Skeletal muscle satellite cell (primary cell): ENCODE results near the gene ZNF609.
"Not testable (repeated sequence)": the region's sequence is repeated elsewhere in the genome, so short reads cannot be mapped to it uniquely, and the experiment has no call there.

Experiments
- H3K27me3 ChIP-seq: 2 replicates; pipeline ENCODE4 v1.7.0; 2013; ENCODE audit warnings: low read length; ENCODE audit not compliant: control insufficient read depth, insufficient read depth
- H3K36me3 ChIP-seq: 2 replicates; pipeline ENCODE4 v1.7.0; 2013; ENCODE audit warnings: mild to moderate bottlenecking, control low read depth, low read length; ENCODE audit not compliant: insufficient read depth
- H3K4me1 ChIP-seq: 2 replicates; pipeline ENCODE4 v1.7.0; 2013; ENCODE audit warnings: low read length; ENCODE audit not compliant: control insufficient read depth, insufficient read depth
- H3K4me2 ChIP-seq: 2 replicates; pipeline ENCODE4 v1.7.0; 2013; ENCODE audit warnings: mild to moderate bottlenecking, low read length
- H3K4me3 ChIP-seq: 2 replicates; pipeline ENCODE4 v1.7.0; 2013; ENCODE audit warnings: low read length
- H3K9ac ChIP-seq: 2 replicates; pipeline ENCODE4 v1.7.0; 2013; ENCODE audit warnings: mild to moderate bottlenecking, low read depth, low read length, moderate library complexity
- H3K9me3 ChIP-seq: replicated peaks from 2 replicates; pipeline ENCODE4 v1.7.0; 2013; ENCODE audit warnings: mild to moderate bottlenecking, control low read depth, low read length

The ZNF609 gene

GRCh38 chr15:64597477-64597822, 137.1 kb downstream of the ZNF609 start:
- H3K9me3 ChIP-seq = no peaks in the 10 kb centered on the region

GRCh38 chr15:64599226-64599625, 138.8 kb downstream of the ZNF609 start:
- H3K9ac ChIP-seq = no peak overlapping the region

More at GRCh38 chr15:64597477-64597822, 137.1 kb downstream of the ZNF609 start:
- Histone ChIP-seq H3K27me3 (no peaks in the 10 kb centered on the region), H3K9ac (no peak overlapping the region), H3K4me2 (no peak overlapping the region), H3K4me3 (no peak overlapping the region), H3K4me1 (peaks cover 11% of the 10 kb centered on the region), H3K36me3 (no peaks in the 10 kb centered on the region)

GRCh38 chr15:64599716-64600115, 139.3 kb downstream of the ZNF609 start:
- H3K27me3 ChIP-seq = no peaks in the 10 kb centered on the region
- H3K9me3 ChIP-seq = no peaks in the 10 kb centered on the region
- no peaks in the 10 kb centered on the region for H3K36me3 ChIP-seq
- H3K4me3 ChIP-seq = no peak overlapping the region
- H3K4me2 ChIP-seq = no peak overlapping the region
- no peak overlapping the region for H3K9ac ChIP-seq
- H3K4me1 ChIP-seq = peaks cover 11% of the 10 kb centered on the region

More at GRCh38 chr15:64599226-64599625, 138.8 kb downstream of the ZNF609 start:
- Histone ChIP-seq H3K4me3 (no peak overlapping the region), H3K4me1 (peaks cover 11% of the 10 kb centered on the region), H3K27me3 (no peaks in the 10 kb centered on the region), H3K36me3 (no peaks in the 10 kb centered on the region), H3K4me2 (no peak overlapping the region), H3K9me3 (no peaks in the 10 kb centered on the region)

GRCh38 chr15:64600794-64601193, 140.4 kb downstream of the ZNF609 start:
- Histone ChIP-seq H3K4me1 (peaks cover 11% of the 10 kb centered on the region), H3K9ac (no peak overlapping the region), H3K9me3 (no peaks in the 10 kb centered on the region), H3K4me3 (no peak overlapping the region), H3K36me3 (no peaks in the 10 kb centered on the region), H3K27me3 (no peaks in the 10 kb centered on the region), H3K4me2 (no peak overlapping the region)

- peaks cover 5% of the 10 kb centered on the region for H3K4me1 ChIP-seq
- no peak overlapping the region for H3K4me2 ChIP-seq
- H3K27me3 ChIP-seq = no peaks in the 10 kb centered on the region
- no peaks in the 10 kb centered on the region for H3K36me3 ChIP-seq
- H3K4me3 ChIP-seq = no peak overlapping the region
- H3K9me3 ChIP-seq = no peaks in the 10 kb centered on the region
- H3K9ac ChIP-seq = no peak overlapping the region
These were observed 143.9 kb downstream of the ZNF609 start for GRCh38 chr15:64604319-64604718.

GRCh38 chr15:64607416-64607815, 147.0 kb downstream of the ZNF609 start:
- not testable (repeated sequence) for H3K36me3 ChIP-seq, H3K4me2 ChIP-seq, H3K4me3 ChIP-seq, H3K4me1 ChIP-seq, H3K27me3 ChIP-seq, H3K9me3 ChIP-seq, H3K9ac ChIP-seq

GRCh38 chr15:64610257-64610919, 150.0 kb downstream of the ZNF609 start:
- Histone ChIP-seq H3K4me2 (no peak overlapping the region), H3K9ac (no peak overlapping the region), H3K9me3 (no peaks in the 10 kb centered on the region)

GRCh38 chr15:64611085-64611725, 150.8 kb downstream of the ZNF609 start:
- Histone ChIP-seq H3K27me3 (no peaks in the 10 kb centered on the region), H3K9me3 (no peaks in the 10 kb centered on the region), H3K4me1 (no peaks in the 10 kb centered on the region), H3K4me3 (no peak overlapping the region), H3K9ac (no peak overlapping the region), H3K36me3 (no peaks in the 10 kb centered on the region), H3K4me2 (no peak overlapping the region)

More at GRCh38 chr15:64610257-64610919, 150.0 kb downstream of the ZNF609 start:
- Histone ChIP-seq H3K36me3 (no peaks in the 10 kb centered on the region), H3K4me3 (no peak overlapping the region), H3K27me3 (no peaks in the 10 kb centered on the region), H3K4me1 (no peaks in the 10 kb centered on the region)

GRCh38 chr15:64614519-64614918, 154.1 kb downstream of the ZNF609 start:
- H3K36me3 ChIP-seq = no peaks in the 10 kb centered on the region
- no peak overlapping the region for H3K4me3 ChIP-seq
- H3K4me1 ChIP-seq = peaks cover under 1% of the 10 kb centered on the region
- no peaks in the 10 kb centered on the region for H3K27me3 ChIP-seq
- H3K9me3 ChIP-seq = no peaks in the 10 kb centered on the region
- no peak overlapping the region for H3K4me2 ChIP-seq
- H3K9ac ChIP-seq = no peak overlapping the region

- Histone ChIP-seq H3K9me3 (no peaks in the 10 kb centered on the region), H3K4me2 (no peak overlapping the region), H3K9ac (no peak overlapping the region), H3K27me3 (no peaks in the 10 kb centered on the region), H3K4me1 (peaks cover 21% of the 10 kb centered on the region), H3K4me3 (no peak overlapping the region), H3K36me3 (peaks cover under 1% of the 10 kb centered on the region)
These were observed 157.3 kb downstream of the ZNF609 start for GRCh38 chr15:64617727-64618126.

- Histone ChIP-seq H3K4me2 (no peak overlapping the region), H3K4me3 (no peak overlapping the region), H3K9ac (no peak overlapping the region), H3K9me3 (no peaks in the 10 kb centered on the region), H3K27me3 (no peaks in the 10 kb centered on the region), H3K36me3 (peaks cover 4% of the 10 kb centered on the region), H3K4me1 (peaks cover 21% of the 10 kb centered on the region)
These were observed 157.8 kb downstream of the ZNF609 start for GRCh38 chr15:64618138-64618537.

- no peak overlapping the region for H3K4me2 ChIP-seq
- H3K4me1 ChIP-seq = peaks cover 21% of the 10 kb centered on the region
- no peak overlapping the region for H3K9ac ChIP-seq
- H3K9me3 ChIP-seq = no peaks in the 10 kb centered on the region
- H3K4me3 ChIP-seq = no peak overlapping the region
- H3K27me3 ChIP-seq = no peaks in the 10 kb centered on the region
- H3K36me3 ChIP-seq = peaks cover 8% of the 10 kb centered on the region
These were observed 158.2 kb downstream of the ZNF609 start for GRCh38 chr15:64618540-64618939.
